HG02763 (cell line): ENCODE measurements around the gene STUM.
"Not testable (repeated sequence)": the region's sequence is repeated elsewhere in the genome, so short reads cannot be mapped to it uniquely, and the experiment has no call there.

ENCODE experiments used
- ATAC-seq: cut with Tn5 transposase; IDR thresholded peaks from one replicate; pipeline ENCODE4 v1.9.1; 2021; ENCODE audit warnings: mild to moderate bottlenecking, moderate library complexity; ENCODE audit not compliant: unreplicated experiment

The STUM gene

DNA sequence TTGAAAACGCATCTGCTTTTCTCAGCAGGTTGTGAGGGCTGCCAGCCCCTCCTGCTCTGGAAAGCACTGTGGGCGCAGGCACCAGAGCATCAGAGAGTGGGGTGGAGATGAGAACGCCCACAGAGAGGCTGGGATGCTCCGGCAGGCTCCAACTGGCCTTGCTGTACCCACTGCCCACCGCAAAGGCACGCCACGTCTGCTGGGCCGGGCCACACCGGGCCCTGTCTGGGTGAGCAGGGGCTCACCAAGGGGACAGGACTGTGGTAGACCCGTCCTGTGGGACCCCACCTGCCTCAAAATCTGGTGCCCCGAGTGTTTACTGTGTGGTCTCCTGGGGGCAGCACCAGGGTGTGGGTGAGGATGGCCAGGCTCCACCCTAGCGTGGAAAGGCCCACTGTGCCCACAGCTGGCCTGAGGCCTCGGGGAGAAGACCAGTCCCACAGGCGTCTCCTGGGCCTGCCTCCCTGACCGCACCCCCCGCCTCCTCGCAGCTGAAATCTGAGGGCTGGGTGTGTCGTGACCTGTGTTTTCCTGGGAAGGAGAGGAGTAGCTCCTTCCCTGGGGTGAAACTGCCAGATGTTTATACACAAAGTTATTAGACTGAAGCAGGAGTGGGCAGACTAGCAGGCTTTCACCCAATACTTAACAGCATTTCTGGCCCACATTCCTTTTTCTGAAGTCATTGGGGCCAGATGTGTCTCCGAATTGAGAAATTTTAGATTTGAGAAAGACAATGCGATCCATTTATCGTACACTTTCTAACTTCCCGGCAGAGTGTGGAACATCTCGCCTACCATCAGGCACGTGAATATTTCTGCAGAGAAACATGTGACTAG is 53.8 kb downstream of the STUM start:
- ATAC-seq = no peak

GRCh38 chr1:226603022-226603857 is 54.7 kb downstream of the STUM start:
- no peak for ATAC-seq

DNA sequence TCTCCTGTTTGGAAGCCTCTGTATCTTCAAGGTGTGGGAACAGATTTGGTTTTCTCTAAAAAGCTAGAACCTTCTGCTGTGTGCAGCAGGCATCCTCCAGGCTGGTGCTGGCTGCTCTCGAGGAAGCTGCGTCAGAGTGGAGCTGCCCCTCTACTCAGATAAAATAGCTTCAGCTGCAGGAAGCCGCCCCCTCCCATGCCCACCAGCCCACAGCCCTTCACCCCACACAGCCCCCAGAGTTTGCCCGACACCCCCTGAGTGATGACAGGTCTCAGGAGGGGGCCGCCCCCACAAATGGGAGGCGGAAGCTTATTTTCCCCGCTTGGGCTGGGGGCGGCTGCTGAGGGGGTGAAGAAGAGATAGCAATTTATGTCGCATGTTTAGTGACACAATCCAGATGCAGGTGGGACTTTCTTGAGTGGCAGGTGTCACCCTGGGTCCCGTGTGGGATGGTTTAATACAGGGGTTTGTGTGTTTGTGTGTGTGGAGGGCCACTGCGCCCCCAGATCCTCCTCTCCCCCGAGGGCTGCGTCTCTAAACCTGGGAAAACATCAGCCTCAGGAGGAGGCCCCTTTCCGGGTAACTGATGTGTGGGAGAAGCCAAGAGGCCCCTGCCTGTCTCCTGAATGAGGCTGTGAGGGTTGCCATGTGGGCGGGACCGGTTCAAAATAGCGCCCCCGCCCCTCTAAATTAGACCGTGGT is 55.4 kb downstream of the STUM start:
- no peak for ATAC-seq

- ATAC-seq = no peak
These were observed 56.2 kb downstream of the STUM start for GRCh38 chr1:226604560-226605317.

DNA sequence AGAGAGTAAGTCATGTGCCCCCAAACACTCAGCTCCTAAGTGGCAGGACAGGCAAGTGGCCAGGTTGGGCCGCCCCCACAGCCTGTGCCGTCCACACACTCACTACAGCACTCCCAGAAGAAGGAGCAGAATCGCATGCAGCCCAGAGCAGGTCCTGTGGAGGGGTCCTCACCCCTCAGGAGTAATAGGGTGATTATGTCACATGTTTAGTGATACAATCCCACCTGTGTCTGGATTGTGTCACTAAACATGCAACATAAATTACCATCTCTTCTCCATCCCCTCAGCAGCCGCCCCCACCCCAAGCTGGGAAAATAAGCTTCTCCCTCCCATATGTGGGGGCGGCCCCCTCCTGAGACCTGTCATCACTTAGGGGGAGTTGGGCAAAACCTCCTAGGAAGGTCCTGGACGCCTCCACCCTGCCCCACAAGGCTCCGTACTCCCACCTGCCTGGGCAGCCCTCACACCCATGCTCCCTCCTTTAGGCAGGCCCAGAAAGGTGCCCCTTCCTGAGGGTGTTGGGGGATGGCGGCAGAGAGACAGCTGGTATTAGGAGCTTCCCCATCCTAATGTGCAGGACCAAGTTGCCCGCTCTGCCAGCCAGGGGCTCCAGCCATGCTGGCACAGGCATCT is 56.9 kb downstream of the STUM start:
- no peak for ATAC-seq

- no peak for ATAC-seq
These were observed 58.0 kb downstream of the STUM start for GRCh38 chr1:226606311-226607267.

DNA sequence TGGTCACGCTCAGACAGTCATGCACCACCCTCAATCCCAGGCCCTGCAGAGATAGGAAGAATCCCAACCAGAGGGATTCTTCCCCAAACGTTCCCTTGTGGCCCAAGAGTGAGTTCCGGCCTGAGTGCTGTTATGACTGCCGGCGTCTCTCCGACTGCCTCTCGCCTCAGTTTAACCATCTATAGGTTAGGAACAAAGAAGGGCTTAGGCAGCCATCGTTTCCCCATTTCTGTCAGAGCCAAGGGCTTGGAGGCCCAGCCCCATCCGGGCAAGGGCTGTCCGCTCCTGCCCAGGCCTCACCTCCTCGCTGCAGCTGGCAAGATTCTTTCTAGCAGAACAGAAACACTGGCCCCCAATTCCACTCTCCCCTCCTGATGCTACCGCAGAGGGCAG is 58.7 kb downstream of the STUM start:
- ATAC-seq = no peak

GRCh38 chr1:226607821-226608220 is 59.3 kb downstream of the STUM start:
- no peak for ATAC-seq

GRCh38 chr1:226608699-226609505 is 60.3 kb downstream of the STUM start:
- no peak for ATAC-seq

DNA sequence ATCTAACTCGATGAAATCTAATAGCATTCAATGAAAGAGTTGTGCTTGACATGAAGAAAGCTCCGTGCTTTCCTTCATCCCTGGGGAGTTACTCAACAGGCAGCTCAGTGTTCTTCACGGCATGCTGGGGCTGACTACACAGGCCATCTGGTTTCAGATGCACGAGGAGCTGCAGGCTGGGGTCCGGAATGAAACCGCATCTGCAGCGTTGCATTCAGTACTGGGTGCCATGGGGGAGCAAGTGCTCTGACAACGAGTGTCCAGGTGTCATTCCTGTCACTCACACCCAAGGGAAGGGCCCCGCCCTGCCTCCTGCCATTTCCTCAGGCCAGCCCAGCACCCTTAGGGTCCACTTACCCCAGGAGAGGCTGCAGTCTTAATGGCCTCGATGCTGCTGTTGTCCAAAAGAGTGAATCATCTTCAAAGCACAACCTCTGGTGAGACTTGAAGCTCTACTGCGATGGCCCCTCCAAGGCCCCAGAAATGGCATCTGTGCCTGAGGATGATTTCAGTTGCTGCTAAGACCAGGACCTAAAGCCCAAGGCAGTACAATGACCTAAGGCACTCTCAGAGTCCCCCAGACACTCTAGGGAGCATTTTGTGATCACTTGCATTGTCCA is 61.4 kb downstream of the STUM start:
- ATAC-seq = no peak

GRCh38 chr1:226610671-226611070 is 62.1 kb downstream of the STUM start:
- no peak for ATAC-seq

- ATAC-seq = no peak
These were observed 62.7 kb downstream of the STUM start for GRCh38 chr1:226611301-226611700.

GRCh38 chr1:226611980-226612379 is 63.4 kb downstream of the STUM start:
- ATAC-seq = not testable (repeated sequence)

- ATAC-seq = no peak
These were observed 67.3 kb downstream of the STUM start for GRCh38 chr1:226615876-226616275.

DNA sequence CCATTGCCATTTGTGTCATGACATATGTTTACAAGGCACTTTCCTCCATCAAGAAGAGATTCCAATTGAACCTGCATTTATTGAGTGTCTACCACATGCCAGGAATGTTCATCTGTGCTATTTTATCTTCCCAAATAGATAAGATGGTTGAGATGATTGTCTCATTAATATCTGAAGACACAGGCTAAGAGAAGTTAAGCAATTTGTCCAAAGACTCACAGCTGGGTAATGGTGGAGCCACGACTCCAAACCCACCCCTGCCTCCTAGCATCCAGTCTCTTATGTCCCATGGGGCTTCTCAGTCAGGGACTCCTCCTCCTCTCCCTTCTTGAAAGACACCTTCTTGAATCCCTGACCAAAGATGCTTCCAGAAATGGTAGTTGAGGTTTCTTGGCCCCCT is 68.1 kb downstream of the STUM start:
- ATAC-seq = no peak

DNA sequence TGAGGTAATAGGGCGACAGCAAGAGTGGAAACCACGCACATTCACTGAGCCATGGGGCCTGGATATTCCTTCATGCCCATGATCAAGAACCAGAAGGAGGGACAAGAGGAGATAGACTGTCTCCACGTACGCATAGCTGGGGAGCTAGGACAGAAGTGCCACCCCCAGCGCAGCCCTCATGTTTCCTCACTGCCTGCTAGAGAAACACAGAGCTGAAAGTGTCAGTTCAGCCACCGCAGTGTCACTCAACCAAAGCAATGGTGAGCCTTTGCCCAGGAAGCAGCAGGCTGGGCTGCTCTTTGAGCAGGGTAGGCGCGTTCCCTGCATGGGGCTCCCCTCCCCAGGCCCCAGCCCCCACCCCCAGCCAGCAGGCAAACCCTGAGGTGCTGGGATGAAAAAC is 68.5 kb downstream of the STUM start:
- ATAC-seq = no peak

GRCh38 chr1:226617719-226618118 is 69.2 kb downstream of the STUM start:
- not testable (repeated sequence) for ATAC-seq

GRCh38 chr1:226618380-226618779 is 69.8 kb downstream of the STUM start:
- no peak for ATAC-seq
